ENCODE results near the gene SHOX. TPM values are rescaled to one million over a fixed set of nuclear protein-coding genes. Genes with fewer than 3 reads are reported as not detected.

The SHOX gene
- total RNA-seq, 1 experiment from 2014 or later: not detected

DNA sequence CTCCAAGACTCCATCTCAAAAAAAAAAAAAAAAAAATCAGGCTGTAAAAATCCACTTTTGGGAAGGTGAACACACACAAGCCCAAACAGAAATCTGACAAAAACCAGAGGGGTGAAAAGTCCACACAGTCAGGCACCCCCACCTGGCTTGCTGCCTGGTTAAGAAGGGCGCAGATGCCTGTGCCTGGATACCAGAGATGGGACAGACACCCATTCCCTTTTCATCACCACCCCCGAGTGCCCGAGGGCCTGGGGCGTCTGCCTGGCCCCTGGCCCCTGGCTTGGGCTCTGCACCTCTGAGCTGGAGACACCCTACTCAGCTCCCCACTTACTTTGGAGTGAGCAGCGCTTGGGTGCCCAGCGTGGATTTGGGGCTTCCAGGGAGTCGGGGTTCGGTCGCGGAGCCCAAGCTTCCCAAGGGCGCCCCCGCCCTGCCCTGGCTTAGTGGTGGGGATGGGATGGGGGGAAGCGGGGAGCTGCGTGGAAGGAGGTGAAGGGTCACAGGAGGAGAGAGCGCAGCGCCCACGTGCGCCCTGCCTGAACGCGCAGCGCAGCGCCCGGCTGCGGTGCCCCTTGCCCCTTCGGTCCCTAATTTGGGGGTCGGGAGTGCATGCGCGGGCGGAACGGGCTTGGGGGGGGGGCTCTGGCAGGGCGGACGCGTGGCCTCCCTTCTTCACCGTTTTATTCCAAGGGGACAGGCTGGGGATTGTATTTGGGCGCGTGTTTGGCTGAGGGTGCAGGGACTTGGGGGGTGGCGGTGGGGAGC is 11.3 kb downstream of the SHOX start:
- Mint-ChIP-seq H3K27ac (ENCODE audit: unreplicated experiment) (no peak overlapping the region), H3K9me3 (ENCODE audit: unreplicated experiment) (no peaks in the 10 kb centered on the region), H3K4me1 (ENCODE audit: low read depth, unreplicated experiment) (no peaks in the 10 kb centered on the region), H3K4me3 (ENCODE audit: unreplicated experiment) (no peak overlapping the region), H3K27me3 (ENCODE audit: insufficient read depth, unreplicated experiment) (peaks cover 9% of the 10 kb centered on the region), H3K36me3 (ENCODE audit: insufficient read depth, unreplicated experiment) (no peaks in the 10 kb centered on the region)
- TF ChIP-seq CTCF (IDR thresholded peaks at IDR 0.05; ENCODE audit: insufficient read depth in 1 of 2, low read depth in 1 of 2, low read length in 1 of 2, severe bottlenecking in 1 of 2, unreplicated experiment in 1 of 2): no peak
- intact Hi-C loops (cut with micrococcal nuclease; ENCODE audit: unreplicated experiment): no loop called here
- BruUV-seq (replicated peaks): no TSS peak
- POLR2A ChIA-PET: no interaction called here
- Histone ChIP-seq H3K9me3 (no peaks in the 10 kb centered on the region), H3K4me3 (ENCODE audit: low read depth, low read length) (no peak overlapping the region), H3K36me3 (ENCODE audit: control insufficient read depth, insufficient read depth, low read length) (no peaks in the 10 kb centered on the region), H3K4me1 (no peaks in the 10 kb centered on the region), H3K27me3 (replicated peaks; ENCODE audit: control insufficient read depth, insufficient read depth, low read length) (no peaks in the 10 kb centered on the region)
- no peak for DNase-seq
- CTCF ChIA-PET: no interaction called here

DNA sequence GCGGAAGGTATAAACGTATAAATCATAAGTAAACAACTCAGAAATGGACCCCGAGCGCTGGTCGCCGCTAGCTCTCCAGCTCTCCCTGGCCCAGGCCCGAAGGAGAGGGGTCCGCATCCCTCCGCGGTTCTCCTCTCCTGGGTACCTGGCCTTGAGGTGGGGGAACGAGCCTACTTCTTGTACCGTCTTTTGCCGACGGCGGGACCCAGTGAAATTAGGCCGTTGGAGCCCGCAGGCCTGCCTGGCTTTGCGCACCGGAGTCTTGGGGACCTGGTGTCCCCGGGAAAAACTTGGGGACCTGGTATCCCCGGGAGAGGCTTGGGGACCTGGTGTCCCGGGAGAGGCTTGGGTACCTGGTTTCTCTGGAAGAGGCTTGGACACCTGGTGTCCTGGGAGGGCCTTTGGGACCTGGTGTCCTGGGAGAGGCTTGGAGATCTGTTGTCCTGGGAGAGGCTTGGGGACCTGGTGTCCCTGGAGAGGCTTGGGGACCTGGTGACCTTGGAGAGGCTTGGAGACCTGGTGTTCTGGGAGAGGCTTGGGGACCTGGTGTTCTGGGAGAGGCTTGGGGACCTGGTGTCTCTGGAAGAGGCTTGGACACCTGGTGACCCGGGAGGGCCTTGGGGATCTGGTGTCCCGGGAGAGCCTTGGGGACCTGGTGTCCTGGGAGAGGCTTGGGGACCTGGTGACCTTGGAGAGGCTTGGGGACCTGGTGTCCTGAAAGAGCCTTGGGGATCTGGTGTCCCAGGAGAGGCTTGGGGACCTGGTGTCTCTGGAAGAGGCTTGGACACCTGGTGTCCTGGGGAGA is 12.0 kb downstream of the SHOX start:
- no peaks in the 10 kb centered on the region for H3K36me3 Mint-ChIP-seq (ENCODE audit: insufficient read depth, unreplicated experiment)
- no peaks in the 10 kb centered on the region for H3K36me3 ChIP-seq (ENCODE audit: control insufficient read depth, insufficient read depth, low read length)
- no peaks in the 10 kb centered on the region for H3K9me3 ChIP-seq
- intact Hi-C loops (cut with micrococcal nuclease; ENCODE audit: unreplicated experiment): no loop called here
- no peaks in the 10 kb centered on the region for H3K4me1 Mint-ChIP-seq (ENCODE audit: low read depth, unreplicated experiment)
- no peak for TF ChIP-seq CTCF (IDR thresholded peaks at IDR 0.05; ENCODE audit: insufficient read depth in 1 of 2, low read depth in 1 of 2, low read length in 1 of 2, severe bottlenecking in 1 of 2, unreplicated experiment in 1 of 2)
- ChIA-PET POLR2A (no interaction called here), CTCF (no interaction called here)
- H3K27ac Mint-ChIP-seq (ENCODE audit: unreplicated experiment): no peak overlapping the region
- no TSS peak for BruUV-seq (replicated peaks)
- H3K27me3 Mint-ChIP-seq (ENCODE audit: insufficient read depth, unreplicated experiment): peaks cover 9% of the 10 kb centered on the region
- DNase-seq: no peak
- H3K4me3 Mint-ChIP-seq (ENCODE audit: unreplicated experiment): peak overlapping the region; percentile 16
- H3K4me1 ChIP-seq: no peaks in the 10 kb centered on the region
- H3K4me3 ChIP-seq (ENCODE audit: low read depth, low read length): no peak overlapping the region
- H3K27me3 ChIP-seq (replicated peaks; ENCODE audit: control insufficient read depth, insufficient read depth, low read length): no peaks in the 10 kb centered on the region
- no peaks in the 10 kb centered on the region for H3K9me3 Mint-ChIP-seq (ENCODE audit: unreplicated experiment)

GRCh38 chrX:643241-643595 is 12.6 kb downstream of the SHOX start:
- POLR2A ChIA-PET: no interaction called here
- Mint-ChIP-seq H3K9me3 (ENCODE audit: unreplicated experiment) (no peaks in the 10 kb centered on the region), H3K36me3 (ENCODE audit: insufficient read depth, unreplicated experiment) (no peaks in the 10 kb centered on the region), H3K27ac (ENCODE audit: unreplicated experiment) (no peak overlapping the region), H3K4me1 (ENCODE audit: low read depth, unreplicated experiment) (no peaks in the 10 kb centered on the region), H3K4me3 (ENCODE audit: unreplicated experiment) (peak overlapping the region; percentile 16), H3K27me3 (ENCODE audit: insufficient read depth, unreplicated experiment) (peaks cover 9% of the 10 kb centered on the region)
- H3K4me1 ChIP-seq: no peaks in the 10 kb centered on the region
- no peaks in the 10 kb centered on the region for H3K9me3 ChIP-seq
- CTCF ChIA-PET: no interaction called here
- H3K36me3 ChIP-seq (ENCODE audit: control insufficient read depth, insufficient read depth, low read length): no peaks in the 10 kb centered on the region
- DNase-seq: no peak
- no peak for TF ChIP-seq CTCF (IDR thresholded peaks at IDR 0.05; ENCODE audit: insufficient read depth in 1 of 2, low read depth in 1 of 2, low read length in 1 of 2, severe bottlenecking in 1 of 2, unreplicated experiment in 1 of 2)
- H3K27me3 ChIP-seq (replicated peaks; ENCODE audit: control insufficient read depth, insufficient read depth, low read length): no peaks in the 10 kb centered on the region
- H3K4me3 ChIP-seq (ENCODE audit: low read depth, low read length): no peak overlapping the region
- intact Hi-C loops (cut with micrococcal nuclease; ENCODE audit: unreplicated experiment): no loop called here
- BruUV-seq (replicated peaks): no TSS peak

Data from Caco-2 (cell line).